NCI-H82 treated with DMSO at 0.1 percent for 48 hours (cell line): ENCODE measurements around the gene C4B.
"Not testable (repeated sequence)": the region's sequence is repeated elsewhere in the genome, so short reads cannot be mapped to it uniquely, and the experiment has no call there.

ENCODE experiments used
- DNase-seq: peaks from one replicate; lab custom pipeline; 2025; ENCODE audit not compliant: unreplicated experiment; lab: John Stamatoyannopoulos, UW

The C4B gene

GRCh38 chr6:32014547-32014946 is at the start of gene C4B:
TSS of gene C4B (plus strand) at chr6:32014795. CDS start at chr6:32014846, 51 bp downstream.
- not testable (repeated sequence) for DNase-seq

DNA sequence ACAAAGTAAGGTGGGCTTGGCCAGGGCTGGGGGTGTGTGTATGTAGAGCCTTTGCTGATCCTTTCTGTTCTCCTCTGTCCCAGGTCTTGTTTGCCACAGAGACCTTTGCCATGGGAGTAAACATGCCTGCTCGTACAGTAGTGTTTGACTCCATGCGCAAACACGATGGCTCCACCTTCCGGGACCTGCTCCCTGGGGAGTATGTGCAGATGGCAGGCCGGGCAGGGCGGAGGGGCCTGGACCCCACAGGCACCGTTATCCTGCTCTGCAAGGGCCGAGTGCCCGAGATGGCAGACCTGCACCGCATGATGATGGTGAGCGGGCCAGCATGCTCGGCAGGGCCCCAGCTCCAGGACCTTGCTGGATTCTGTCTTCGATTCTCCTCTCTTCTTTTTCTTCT is 48.9 kb upstream of the C4B start:
- no peak for DNase-seq

- no peak for DNase-seq
Observed at GRCh38 chr6:31966506-31966905, 48.1 kb upstream of the C4B start.

GRCh38 chr6:31966997-31967925 is 47.3 kb upstream of the C4B start:
- no peak for DNase-seq

- no peak for DNase-seq
Observed at GRCh38 chr6:31967926-31968320, 46.7 kb upstream of the C4B start.

- DNase-seq = no peak
Observed at GRCh38 chr6:31968326-31968725, 46.3 kb upstream of the C4B start.

- DNase-seq = no peak
Observed at GRCh38 chr6:31968791-31969711, 45.5 kb upstream of the C4B start.

GRCh38 chr6:31969712-31970603 is 44.6 kb upstream of the C4B start:
- DNase-seq = no peak

DNA sequence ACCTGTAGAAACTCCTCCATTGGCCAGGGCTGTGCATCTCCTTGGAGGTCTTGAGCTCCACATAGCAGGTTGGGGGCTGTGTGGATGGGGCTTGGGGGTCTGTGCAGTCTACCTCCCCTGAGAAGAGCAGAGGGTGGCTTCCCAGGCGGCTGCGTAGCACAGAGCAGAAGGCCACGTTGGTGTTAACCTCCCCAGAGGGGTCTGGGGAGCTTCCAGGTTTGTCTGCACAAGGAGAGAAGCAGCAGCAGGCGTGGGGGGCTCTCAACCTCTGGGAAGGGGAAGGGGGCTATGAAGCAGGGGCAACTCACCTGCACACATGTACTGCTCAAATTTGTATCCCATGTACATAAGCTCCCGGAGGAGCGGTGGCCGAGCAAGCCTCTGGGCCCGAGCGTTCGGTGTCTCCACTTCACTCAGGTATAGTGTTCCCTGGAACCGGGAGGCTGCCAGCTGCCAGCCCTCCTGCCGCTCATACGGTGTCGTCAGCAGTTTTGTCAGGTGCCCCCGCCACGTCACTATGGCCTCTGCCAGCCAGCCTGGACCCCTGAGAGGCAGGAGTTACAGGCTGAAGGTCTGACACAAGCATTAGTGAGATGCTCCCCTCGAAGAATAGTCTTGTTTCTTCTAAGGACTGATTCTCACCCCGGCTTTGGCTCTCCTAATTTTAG is 43.9 kb upstream of the C4B start:
- no peak for DNase-seq

GRCh38 chr6:31971279-31971992 is 43.2 kb upstream of the C4B start:
- DNase-seq = no peak

- peak; percentile 91 for DNase-seq
Observed at GRCh38 chr6:31971993-31972708, 42.4 kb upstream of the C4B start, which contains the start of gene DXO. TSS of gene DXO (minus strand) at chr6:31972138. CDS start at chr6:31971675, 463 bp downstream.

GRCh38 chr6:31972709-31973350 is 41.8 kb upstream of the C4B start:
- no peak for DNase-seq

GRCh38 chr6:31976065-31976464 is 38.5 kb upstream of the C4B start:
- not testable (repeated sequence) for DNase-seq

GRCh38 chr6:31977816-31978431 is 36.7 kb upstream of the C4B start:
- no peak for DNase-seq

GRCh38 chr6:31978831-31979230 is 35.8 kb upstream of the C4B start:
- DNase-seq = no peak

GRCh38 chr6:31979238-31979898 is 35.2 kb upstream of the C4B start:
- no peak for DNase-seq

- not testable (repeated sequence) for DNase-seq
Observed at GRCh38 chr6:31980195-31980876, 34.3 kb upstream of the C4B start.
